ENCODE data around the gene FTH1.
"Not testable (repeated sequence)": the region's sequence is repeated elsewhere in the genome, so short reads cannot be mapped to it uniquely, and the experiment has no call there.

Gene FTH1

DNA sequence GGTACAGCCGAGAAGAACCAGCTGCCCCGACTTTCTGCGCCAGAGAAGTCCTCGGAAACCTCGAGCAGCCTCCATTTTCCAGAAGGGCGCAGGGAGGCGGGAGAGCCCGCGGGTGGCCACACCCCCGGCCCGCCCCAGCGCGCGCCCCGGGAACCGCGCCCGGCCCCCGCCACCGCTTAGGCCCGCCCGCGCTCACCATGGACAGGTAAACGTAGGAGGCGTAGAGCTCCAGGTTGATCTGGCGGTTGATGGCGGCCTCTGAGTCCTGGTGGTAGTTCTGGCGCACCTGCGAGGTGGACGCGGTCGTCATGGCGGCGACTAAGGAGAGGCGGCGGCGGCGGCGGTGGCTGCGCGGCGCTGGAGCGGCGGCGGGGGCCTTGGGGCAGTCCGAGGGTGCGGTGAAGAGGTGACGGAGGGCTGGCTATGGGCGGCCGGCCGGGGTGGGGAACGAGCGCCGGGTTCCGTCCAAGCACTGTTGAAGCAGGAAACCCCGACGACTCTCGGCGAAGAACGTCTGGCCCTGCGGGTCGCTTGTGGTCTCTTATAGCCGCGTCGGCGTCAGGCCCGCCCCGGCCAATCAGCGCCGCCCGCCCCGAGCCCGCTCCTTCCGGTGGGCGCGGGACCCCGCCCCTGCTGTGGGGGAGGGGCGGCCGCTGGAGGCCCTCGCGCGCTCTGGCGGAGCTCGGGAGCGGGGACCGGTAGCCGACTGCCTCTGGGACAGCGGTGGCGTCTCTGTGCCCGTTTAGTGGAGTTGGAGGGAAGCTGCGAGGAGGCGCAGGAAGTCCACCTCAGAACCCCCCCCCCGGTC, at the start of gene FTH1:
Gene FTH1, minus strand, starts transcription at position 519 of the 808 bp plus-strand sequence. Its CDS starts 209 bp downstream, at position 310.
- DNase-seq (ENCODE audit: low read depth), result no peak

DNA sequence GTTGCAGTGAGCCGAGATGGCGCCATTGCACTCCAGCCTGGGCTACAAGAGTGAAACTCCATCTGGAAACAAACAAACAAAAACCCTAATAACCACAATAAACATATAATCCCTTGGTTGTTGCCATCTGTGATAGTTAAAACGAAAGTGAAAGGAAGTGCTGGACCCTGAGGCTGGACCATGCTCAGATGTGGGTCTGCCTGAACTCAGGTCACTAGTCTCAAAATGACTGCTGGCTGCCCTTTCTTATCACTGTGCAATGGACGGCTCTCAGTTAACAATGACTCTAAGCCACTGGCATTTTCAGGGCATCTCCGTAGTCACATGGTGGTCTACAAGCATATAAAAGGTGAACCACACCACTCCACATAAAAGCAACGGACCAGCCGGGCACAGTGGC, 48.2 kb upstream of the FTH1 start:
- DNase-seq (ENCODE audit: low read depth), result no peak

DNA sequence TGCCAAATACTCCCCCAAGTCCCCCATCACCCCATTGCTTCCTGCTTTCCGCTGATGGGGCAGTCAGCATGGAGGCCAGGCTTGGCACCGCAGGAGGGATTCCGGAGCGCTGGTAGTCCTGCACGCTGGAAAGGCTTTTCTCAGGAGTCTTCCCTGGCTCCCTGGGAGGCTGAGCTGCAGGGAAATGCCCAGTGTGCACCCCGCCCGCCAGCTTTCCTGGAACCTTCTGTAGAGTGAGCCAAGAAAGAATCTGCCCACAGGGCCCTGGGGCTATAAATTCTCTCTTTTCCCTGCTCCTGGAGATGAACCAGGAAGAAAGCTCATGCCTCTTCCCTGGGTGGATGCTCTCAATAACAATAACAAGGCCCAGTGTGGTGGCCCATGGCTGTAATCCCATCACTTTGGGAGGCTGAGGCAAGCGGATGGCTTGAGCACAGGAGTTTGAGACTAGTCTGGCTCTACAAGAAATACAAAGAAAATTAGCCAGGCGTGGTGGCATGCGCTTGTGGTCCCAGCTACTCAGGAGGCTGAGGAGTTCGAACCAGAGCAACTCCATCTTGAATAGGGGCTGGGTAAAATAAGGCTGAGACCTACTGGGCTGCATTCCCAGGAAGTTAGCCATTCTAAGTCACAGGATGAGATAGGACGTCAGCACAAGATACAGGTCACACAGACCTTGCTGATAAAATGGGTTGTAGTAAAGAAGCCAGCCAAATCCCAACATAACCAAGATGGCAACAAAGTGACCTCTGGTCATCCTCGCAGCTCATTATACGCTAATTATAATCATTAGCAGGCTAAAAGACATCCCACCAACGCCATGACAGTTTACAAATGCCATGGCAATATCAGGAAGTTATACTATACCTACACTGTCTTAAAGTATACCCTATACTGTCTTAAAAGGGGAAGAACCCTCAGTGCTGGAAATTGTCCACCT, 46.4 kb upstream of the FTH1 start:
- DNase-seq (ENCODE audit: low read depth), result no peak

DNA sequence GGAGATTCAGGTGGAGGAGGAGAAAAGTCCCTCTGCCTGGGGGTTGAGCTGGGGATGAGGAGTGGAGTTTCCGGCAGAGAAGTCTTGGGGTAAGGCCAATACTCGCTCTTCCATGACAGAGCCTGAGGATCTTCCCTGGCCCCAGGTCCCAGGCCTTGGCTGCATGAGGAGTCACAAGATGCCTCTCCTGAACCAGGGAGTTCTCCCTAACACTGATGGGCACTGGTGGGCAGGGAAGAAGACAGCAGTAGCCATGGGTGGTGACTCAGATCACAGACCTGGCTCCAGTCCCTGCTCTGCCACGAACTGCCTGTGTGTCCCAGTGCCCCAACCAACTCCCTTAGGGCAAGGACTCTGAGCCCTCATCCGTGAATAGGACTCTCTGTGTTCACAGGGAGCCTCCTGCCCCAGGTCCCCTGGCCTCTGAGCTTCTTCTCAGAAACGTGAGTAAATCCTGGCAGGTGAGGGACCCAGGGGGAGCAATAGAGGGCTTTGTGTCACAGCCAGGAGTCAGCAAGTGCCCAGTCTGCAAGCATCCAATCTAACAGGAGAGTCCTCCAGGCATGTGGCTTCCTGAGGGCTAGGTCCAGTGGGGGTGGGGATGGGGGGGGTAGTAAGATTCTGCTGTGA, 45.5 kb upstream of the FTH1 start:
- DNase-seq (ENCODE audit: low read depth), result no peak

DNA sequence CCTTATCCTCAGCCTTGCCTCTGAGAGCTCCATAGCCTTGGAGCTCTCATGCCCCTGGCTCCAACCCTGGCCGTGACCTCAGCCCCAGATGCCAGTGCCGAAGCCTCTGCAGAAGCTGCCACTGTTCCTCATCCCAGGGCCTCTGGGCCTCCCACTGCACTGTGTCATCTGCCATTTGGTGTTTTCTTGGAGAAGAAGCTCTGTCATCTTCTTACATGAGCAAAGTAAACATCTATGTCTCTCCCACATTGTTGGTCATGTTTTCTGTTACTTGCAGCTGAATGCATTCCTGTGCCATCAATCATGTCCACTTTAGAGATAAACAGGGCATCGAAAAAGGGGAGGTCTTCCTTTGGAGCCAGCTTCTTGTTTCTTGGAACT, 45.0 kb upstream of the FTH1 start:
- DNase-seq (ENCODE audit: low read depth), result no peak

DNA sequence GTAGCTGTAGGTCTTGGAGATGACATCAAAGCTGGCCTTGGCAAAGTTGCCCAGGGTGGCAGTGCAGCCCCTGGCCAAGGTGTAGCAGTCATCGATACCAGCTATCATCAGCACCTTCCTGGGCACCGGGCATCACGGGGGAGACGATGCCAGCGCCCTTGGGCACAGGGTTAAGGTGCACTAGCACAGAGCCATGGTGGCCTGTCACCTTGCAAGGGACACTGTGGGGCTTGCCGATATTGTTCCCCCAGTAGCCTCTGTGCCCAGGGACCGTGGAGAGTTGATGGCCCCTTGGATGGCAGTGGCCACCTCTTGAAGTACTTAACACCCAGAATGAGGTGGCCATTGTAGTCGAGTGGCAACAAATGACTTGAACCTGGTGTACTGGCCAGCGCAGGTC, 44.4 kb upstream of the FTH1 start:
- no peak for DNase-seq (ENCODE audit: low read depth)

DNA sequence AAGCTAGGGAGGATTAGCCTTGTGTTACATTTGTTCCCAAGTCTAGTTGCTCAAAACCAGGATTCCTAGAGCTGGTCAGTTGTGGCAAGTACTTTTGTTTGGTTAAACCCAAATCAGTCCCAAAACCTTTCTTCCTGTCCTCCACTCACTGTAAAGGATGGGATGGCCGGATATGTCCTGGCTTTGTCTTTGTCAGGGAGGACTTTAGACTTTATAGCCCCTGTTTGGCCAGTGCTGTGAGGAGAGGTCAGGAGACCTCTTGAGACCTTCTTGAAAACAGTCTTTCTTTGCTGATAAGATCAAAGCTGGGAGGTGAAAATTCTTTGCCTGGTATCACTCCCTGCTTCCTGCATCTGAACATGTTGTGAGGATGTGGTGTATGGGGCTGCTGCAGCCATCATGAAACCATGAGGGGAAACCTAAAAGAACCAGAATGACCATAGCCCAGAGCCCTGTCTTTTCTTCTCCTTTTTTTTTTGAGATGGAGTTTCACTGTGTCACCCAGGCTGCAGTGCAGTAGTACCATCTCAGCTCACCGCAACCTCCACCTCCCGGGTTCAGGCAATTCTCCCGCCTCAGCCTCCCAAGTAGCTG, 43.6 kb upstream of the FTH1 start:
- DNase-seq (ENCODE audit: low read depth), result no peak

DNA sequence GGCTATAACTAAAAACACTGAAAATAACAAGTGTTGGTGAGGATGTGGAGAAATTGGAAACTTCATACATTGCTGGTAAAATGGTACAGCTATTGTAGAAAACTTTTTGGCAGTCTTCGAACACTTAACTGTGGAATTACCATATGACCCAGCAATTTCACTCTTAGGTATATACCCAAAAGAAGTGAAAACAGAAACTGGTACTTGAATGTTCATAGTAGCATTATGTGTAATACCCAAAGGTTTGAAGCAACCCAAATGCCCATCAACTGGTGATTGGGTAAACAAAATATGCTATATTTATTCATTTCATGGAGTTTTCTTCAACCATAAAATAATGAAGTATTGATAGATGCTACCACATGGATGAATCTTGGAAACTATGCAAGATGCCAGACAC, 40.8 kb upstream of the FTH1 start:
- DNase-seq (ENCODE audit: low read depth), result no peak

DNA sequence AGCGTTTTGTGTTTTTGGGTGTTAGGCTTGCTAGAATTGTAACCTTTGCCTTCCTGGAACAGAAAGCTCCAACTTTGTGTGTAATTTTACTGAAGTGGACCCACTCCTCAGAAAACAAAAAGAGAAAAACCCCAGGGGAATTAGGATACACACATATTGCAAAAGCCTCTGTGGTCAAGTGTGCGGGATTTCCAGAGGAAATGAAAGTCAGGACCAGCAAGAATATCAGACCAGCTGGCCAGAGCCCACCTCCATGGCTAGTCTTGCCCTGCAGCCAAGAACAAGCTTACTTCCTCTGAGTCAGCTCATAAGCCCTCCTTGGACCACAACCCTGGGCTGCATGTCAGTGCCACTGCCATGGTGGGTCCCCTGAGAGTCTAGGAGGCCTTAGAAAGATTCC, 37.0 kb upstream of the FTH1 start:
- peak; percentile 31 for DNase-seq (ENCODE audit: low read depth)

DNA sequence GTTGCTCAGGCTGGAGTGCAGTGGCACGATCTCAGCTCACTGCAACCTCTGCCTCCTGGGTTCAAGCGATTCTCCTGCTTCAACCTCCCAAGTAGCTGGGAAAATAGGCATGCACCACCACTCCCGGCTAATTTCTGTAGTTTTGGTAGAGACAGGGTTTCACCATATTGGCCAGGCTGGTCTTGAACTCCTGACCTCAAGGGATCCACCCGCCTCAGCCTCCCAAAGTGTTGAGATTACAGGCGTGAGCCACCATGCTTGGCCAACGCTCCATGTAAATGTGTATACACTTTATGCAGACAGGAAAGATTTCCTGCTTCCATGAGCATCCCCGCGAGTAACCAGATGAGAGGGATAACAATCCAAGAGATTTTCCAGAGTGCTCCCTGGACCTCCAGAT, 34.8 kb upstream of the FTH1 start:
- DNase-seq (ENCODE audit: low read depth), result not testable (repeated sequence)

DNA sequence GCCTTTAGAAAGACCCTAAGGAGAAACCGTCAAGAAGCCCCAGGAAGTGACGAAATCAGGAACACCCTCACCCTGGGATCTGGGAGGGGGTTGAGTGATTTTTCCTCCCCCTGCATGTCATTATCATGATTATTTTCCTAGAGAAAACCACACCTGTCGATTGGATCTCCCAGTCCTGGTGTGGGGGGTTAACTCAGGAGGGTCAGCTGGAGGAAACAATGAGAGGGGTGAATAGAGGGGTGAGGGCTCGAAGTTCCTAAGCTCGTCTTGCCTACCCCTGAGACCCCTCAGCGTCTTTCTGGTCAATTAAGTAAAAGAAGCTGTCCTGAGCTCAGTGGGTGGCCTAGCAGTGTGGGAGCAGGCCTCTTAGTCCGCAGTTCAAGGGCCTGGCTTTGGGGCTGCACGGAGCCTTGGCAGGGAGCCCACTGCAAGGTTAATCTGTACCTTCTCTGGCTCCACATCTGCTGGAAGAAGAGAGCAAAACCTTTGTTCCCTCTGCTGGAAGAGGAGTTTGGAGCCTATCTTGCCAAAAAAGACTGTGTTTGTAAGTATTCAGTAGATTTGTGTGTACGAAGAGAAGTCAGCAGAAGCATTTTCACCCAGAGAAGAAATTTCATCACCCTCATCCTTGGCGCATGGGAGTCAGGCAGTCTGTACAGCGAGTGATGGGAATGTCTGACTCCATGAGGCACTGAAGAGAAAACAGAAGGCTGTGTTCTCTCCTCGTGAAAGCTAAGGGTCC, 34.2 kb upstream of the FTH1 start:
- no peak for DNase-seq (ENCODE audit: low read depth)

DNA sequence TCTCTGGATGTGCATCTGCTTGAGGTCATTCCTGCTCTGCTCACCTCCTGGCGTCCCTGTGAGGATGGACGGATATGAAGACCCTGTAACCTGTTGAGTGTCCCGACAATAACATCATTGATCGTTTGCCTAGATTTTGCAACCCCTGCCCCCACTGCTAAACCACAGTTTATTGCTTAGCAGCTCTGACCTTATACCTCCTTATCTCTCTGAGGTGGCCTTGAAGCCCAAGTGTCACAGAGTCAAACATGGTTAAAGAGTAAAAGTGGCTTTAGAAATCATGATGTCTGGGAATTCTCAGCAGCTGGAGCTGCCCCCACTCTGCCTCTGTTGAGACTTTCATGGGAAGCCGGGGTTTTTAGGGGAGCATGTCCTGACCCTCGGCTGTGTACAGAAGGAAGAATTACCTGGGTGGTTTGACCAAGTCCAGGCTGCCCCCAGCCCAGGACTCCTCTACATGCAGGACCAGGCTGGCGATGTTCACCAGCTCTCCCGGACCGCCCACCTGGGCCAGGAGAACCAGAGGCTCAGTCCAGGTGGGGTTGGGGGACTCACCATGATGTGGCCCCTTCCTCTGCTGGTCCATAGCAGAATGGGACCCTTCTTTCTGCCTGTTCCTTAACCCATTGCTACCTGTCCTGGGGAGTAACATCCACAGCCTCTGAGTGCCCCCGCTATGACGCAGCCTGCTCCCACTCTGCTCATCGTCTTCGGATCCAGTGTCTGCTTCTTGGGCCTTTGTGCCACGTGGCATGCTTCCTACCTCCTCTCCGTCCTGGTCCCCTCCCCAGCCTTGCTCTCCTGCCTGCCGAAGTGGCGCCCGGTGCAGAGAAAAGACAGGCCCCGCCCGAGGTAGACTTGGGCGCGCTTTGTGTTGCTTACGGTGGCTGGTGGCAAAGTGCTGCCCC, 33.4 kb upstream of the FTH1 start:
- DNase-seq (ENCODE audit: low read depth), result no peak

DNA sequence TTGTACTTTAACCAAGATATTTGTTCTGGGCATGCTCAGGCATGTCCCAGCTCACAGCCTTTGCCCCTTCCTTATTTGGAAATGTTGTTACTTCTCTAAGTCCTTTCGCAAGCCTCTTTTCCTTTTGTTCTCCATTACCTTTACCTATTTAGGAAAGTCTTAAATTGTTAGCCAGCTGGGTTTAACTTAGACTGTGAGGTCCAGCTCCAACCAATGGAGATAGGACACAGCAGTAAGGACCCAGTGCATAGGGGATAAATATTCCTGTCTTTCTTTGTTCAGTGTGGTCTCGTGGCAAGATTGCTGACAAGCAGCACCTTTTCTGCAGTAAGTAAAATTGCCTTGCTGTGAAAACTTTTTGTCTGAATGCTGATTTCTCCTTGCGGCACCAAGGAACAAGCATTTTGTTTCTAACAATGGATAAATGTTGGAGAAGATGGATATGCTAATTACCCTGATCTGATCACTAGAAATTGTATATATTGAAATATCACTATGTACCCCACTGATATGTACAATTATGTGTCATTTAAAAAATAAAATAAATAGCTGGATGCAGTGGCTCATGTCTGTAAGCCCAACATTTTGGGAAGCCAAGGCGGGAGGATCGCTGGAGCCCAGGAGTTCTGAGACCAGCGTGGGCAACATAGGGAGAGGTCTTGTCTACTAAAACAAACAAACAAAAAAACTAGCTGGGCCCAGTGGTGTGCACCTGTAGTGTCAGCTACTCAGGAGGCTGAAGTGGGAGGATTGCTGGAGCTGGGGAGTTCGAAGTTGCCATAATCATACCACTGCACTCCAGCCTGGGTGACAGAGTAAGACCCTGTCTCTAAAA, 31.9 kb upstream of the FTH1 start:
- DNase-seq (ENCODE audit: low read depth), result no peak

DNA sequence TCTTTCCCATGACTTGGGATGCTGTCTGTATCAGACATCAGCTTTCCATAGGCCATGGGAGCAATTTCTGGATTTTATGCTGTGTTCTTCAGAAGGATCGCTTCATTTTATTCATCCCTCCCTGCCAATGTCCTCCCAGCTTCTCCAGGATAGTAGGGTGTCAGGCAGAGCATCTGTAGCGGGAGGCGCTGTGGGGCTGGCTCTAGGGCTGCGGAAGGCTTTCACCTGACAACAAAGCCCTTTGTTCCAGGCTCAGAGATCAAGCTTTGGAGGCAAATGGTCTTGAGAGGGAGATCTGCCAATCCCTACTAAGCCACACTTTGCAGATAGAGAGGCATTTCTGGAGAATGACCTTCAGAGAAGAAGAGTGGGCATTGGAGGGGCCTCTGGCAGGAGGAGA, 29.5 kb upstream of the FTH1 start:
- DNase-seq (ENCODE audit: low read depth), result no peak

DNA sequence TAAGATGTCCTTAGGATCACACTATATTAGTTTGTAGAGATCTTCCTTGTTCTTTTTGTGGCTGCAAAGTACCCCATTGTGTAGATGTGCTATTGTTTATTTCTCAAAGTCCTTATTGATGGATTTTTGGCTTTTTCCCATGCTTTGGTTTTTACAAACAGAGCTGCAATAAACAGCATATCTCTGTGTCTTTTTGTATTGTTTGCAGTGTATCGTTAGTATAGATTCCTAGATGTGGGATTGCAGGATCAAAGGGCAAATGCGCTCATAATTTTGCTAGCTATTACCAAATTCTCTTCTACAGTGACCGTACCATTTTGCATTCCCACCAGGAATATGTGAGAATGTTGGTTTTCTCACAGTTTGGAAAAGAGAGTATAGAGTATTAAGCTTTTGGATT, 27.5 kb upstream of the FTH1 start:
- no peak for DNase-seq (ENCODE audit: low read depth)

DNA sequence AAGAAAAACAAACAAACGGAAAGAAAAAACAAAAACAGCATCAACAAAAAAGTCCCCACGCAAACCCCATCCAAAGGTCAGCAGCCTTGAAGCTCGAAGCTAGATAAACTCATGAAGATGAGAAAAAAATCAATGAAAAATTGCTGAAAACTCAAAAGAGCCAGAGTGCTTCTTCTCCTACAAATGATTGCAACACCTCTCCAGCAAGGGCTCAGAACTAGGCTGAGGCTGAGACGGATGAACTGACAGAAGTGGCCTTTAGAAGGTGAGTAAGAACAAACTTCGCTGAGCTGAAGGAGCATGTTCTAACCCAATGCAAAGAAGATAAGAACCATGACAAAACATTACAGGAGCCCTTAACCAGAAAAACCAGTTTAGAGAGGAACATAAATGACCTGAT, 18.4 kb upstream of the FTH1 start:
- DNase-seq (ENCODE audit: low read depth), result no peak

DNA sequence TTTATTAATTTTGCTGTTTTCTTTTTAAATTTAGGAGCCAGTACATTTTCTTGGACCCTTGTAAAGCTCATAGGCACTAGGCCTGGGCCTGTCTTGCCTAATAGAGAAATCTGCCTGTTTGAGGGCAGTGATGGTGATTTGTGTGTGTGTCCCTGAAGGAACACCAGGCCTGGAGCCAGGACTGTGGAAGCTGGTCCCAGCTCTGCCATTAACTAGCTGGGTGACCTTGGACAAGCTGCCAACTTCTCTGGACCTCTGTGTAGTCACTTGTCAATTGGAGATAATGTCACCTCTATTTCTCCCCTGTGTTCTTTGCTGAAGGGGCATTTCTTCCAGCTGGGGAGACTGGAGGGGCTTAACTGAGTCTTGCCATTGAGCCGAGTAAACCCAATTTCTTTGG, 16.0 kb upstream of the FTH1 start:
- DNase-seq (ENCODE audit: low read depth), result no peak

DNA sequence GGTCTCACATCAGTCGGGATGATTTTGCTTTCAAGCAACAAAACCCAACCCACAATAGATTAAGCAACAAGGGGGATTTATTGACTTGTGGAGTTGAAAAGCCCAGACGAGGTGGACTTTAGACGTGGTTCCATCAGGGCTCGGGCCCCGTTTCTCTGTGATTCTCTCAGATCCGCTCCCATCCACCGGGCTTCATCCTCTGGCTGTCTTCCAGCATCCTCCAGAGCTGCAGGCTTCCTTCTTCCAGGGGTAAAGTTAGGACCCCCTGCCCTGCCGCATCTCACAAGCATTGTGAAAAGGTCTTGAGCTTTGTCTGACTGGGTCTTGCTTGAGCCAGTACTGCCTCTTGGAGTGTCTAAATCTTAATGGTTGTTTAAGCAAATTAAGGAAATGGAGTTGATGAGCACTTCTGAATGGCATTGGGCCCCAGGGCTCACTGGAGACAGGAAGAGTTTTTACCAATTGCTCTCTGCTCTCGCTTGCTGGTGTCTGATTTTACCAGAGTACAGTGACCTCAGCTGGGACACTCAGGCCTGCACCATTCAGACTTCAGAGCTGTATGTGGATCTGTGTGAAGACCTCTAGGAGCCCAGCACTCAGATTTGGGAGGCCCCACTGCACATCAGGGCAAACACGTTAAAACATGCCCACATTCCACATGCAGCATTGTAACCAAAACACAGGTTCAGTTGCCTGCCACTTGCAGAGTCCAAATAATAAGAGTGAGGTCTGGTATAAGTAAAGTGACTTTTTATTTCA, 13.5 kb upstream of the FTH1 start:
- no peak for DNase-seq (ENCODE audit: low read depth)

Measured in HS-5 (cell line).